Activated CD8-positive, alpha-beta T cell treated with anti-CD3 and anti-CD28 coated beads, Interleukin-2, amount 10 ng/mL, durations not matched to agents 7 days and 5 days (primary cell): ENCODE data around the gene CD274. TPM values are rescaled to one million over a fixed set of nuclear protein-coding genes. Genes with fewer than 3 reads are reported as not detected.
"Not testable (repeated sequence)": the region's sequence is repeated elsewhere in the genome, so short reads cannot be mapped to it uniquely, and the experiment has no call there.

Experiments used
- ATAC-seq: fragments of 150-1000 bp; cut with Tn5 transposase; one replicate; pipeline ENCODE4 v1.10.0; 2021; ENCODE audit warnings: moderate library complexity
- CTCF ChIA-PET: fragments of 350-600 bp; sonication (Branson Sonifier 250); formaldehyde crosslinking; loops from one replicate; lab custom pipeline; 2021; ENCODE audit warnings: antibody characterized with exemption; lab: Charles Lee
- POLR2A ChIA-PET: fragments of 350-600 bp; sonication (Branson Sonifier 250); formaldehyde crosslinking; loops from one replicate; lab custom pipeline; 2021; ENCODE audit warnings: antibody characterized with exemption; lab: Charles Lee
- DNase-seq: peaks from one replicate; pipeline ENCODE4 v3.0.0-alpha.2; 2020
- H3K27ac Mint-ChIP-seq: one replicate; pipeline ENCODE4 v1.8.0; 2021; ENCODE audit warnings: mild to moderate bottlenecking, mixed read lengths
- H3K27me3 Mint-ChIP-seq: one replicate; pipeline ENCODE4 v1.8.0; 2021; ENCODE audit warnings: low read depth, mixed read lengths
- H3K36me3 Mint-ChIP-seq: one replicate; pipeline ENCODE4 v1.8.0; 2021; ENCODE audit warnings: low read depth, mixed read lengths
- H3K4me1 Mint-ChIP-seq: one replicate; pipeline ENCODE4 v1.8.0; 2021; ENCODE audit warnings: low read depth, mixed read lengths
- H3K4me3 Mint-ChIP-seq: one replicate; pipeline ENCODE4 v1.8.0; 2021; ENCODE audit warnings: mild to moderate bottlenecking, mixed read lengths
- H3K9me3 Mint-ChIP-seq: one replicate; pipeline ENCODE4 v1.8.0; 2022; ENCODE audit warnings: mixed read lengths; ENCODE audit not compliant: insufficient read depth
- total RNA-seq, 2 experiments: library from RNA; stranded (reverse); gene quantifications; one replicate each; pipeline ENCODE4 v1.2.3, GENCODE V29; 2021

The CD274 gene
- total RNA-seq, 2 experiments from 2014 or later = 4.0 to 4.9 TPM

DNA sequence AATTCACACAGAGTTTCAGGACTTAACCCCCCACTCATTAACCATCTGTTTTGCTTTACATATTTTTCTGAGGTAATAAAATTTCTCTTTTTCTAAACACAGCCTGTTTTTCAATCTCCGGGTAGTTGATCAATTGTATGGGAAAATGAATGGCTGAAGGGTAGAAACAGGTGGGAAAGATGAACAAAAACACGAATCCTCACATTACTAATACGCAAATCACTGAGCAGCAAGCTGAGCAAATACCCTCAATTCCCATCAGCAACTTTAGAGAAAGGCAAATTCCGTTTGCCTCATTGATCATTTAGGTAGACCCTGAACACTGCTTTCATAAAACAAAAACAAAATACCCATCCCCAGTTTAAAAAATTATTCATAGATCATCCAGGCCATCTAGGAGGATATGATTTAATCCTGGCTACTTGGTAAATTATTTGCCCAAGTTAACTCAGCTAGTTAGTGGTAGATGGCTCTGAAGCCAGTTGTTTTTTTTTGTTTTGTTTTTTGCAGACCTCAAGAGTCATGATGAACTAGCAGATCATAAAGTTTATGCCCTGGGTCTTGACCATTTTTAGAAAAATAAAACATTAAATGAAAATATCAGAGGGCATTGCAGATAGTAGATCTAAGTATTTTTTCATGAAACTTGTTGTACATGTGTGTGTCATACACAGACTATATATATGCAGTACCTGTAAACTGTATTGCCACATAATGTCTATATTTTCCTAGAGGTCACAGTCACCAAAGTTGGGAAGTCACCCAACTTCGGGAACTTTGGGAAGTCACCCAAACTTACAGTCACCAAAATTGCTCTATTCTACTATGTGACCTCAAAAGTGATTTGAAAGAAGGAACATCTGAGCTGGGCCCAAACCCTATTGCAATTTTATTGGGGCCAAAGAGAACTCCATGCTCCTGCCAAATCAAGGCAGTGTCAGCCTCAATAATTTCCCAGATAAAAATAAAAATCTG lies 1.6 kb upstream of the CD274 start:
- DNase-seq (no peak), ATAC-seq (no peak)
- Mint-ChIP-seq H3K4me1 (peaks cover 55% of the 10 kb centered on the region), H3K27ac (peak overlapping the region; percentile 89), H3K9me3 (no peaks in the 10 kb centered on the region), H3K36me3 (peaks cover 3% of the 10 kb centered on the region), H3K4me3 (peak overlapping the region; percentile 82), H3K27me3 (peaks cover 1% of the 10 kb centered on the region)
- ChIA-PET POLR2A (interaction anchor here (0.6 to 2.2 kb wide), 5 partner anchors 9 to 464 kb away, joined by 3 to 26 read pairs (median 9); partner anchors contain the start of genes JAK2, PLGRKT and RIC1), CTCF (interaction anchor here (0.6 to 5.5 kb wide), 17 partner anchors 10 to 690 kb away, joined by 3 to 127 read pairs (median 8); partner anchors contain the start of genes INSL6, PDCD1LG2 and PLGRKT)

DNA sequence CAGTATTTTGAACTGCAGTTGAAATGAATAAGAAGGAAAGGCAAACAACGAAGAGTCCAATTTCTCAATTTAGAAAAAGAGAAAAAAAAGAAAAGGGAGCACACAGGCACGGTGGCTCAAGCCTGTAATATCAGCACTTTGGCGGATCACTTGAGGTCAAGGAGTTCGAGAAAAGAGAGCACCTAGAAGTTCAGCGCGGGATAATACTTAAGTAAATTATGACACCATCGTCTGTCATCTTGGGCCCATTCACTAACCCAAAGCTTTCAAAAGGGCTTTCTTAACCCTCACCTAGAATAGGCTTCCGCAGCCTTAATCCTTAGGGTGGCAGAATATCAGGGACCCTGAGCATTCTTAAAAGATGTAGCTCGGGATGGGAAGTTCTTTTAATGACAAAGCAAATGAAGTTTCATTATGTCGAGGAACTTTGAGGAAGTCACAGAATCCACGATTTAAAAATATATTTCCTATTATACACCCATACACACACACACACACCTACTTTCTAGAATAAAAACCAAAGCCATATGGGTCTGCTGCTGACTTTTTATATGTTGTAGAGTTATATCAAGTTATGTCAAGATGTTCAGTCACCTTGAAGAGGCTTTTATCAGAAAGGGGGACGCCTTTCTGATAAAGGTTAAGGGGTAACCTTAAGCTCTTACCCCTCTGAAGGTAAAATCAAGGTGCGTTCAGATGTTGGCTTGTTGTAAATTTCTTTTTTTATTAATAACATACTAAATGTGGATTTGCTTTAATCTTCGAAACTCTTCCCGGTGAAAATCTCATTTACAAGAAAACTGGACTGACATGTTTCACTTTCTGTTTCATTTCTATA lies 602 bp upstream of the CD274 start:
- ATAC-seq (peak; percentile 5), DNase-seq (no peak)
- ChIA-PET POLR2A (interaction anchor here (0.8 to 2.2 kb wide), 12 partner anchors 10 to 1923 kb away, joined by 3 to 26 read pairs (median 6); partner anchors contain the start of genes JAK2, PLGRKT and RIC1), CTCF (interaction anchor here (0.7 to 5.5 kb wide), 38 partner anchors 8 to 769 kb away, joined by 3 to 127 read pairs (median 5); partner anchors contain the start of genes INSL6, PDCD1LG2, PLGRKT and RIC1)
- H3K9me3 Mint-ChIP-seq = no peaks in the 10 kb centered on the region
- H3K27me3 Mint-ChIP-seq = no peaks in the 10 kb centered on the region
- peak overlapping the region; percentile 89 for H3K27ac Mint-ChIP-seq
- peaks cover 61% of the 10 kb centered on the region for H3K4me1 Mint-ChIP-seq
- H3K36me3 Mint-ChIP-seq = peaks cover 3% of the 10 kb centered on the region
- peak overlapping the region; percentile 82 for H3K4me3 Mint-ChIP-seq

DNA sequence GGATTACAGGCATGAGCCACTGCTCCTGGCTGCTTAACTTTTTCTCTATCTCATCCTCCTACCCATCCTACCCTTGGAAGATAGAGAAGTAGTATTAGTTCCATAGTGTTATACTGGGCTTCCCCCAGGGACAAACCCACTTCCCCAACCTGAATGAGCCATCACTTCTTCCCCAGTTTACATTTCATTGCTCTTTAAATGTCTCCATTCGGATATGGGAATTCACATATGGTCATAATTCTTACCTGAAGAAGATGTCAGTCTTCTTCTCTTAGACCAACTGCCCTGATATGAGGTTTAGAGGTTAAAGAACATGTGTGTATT lies 1.9 kb downstream of the CD274 start:
- ChIA-PET POLR2A (interaction anchor here (0.6 kb wide), 1 partner anchor 132 kb away, joined by 3 read pairs; no protein-coding TSS in a partner anchor), CTCF (interaction anchor here (1.5 kb wide), 1 partner anchor 175 kb away, joined by 3 read pairs; no protein-coding TSS in a partner anchor)
- peak overlapping the region; percentile 33 for H3K27ac Mint-ChIP-seq
- no peak for DNase-seq
- H3K4me1 Mint-ChIP-seq = peaks cover 60% of the 10 kb centered on the region
- no peaks in the 10 kb centered on the region for H3K9me3 Mint-ChIP-seq
- ATAC-seq = no peak
- peak overlapping the region; percentile 6 for H3K4me3 Mint-ChIP-seq
- no peaks in the 10 kb centered on the region for H3K27me3 Mint-ChIP-seq
- H3K36me3 Mint-ChIP-seq = peaks cover 9% of the 10 kb centered on the region

DNA sequence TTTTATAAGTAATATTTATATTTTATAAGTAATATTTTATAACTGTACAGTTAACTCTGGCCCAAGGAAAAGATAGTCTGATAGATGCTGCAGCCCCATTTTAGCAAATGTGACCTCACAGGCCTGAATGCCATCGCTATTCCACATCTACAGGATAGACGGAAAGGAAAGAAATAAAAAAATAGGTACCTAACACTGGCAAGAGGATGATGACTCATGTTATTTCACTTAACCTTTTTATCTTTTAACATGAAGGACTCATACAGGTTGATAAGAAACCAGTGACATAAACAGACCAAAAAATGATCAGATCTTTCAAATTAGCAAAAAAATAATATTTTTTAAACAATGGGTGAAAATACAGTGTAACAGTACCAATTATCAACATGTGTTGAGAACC lies 2.7 kb downstream of the CD274 start:
- DNase-seq = no peak
- POLR2A ChIA-PET = no interaction called here
- Mint-ChIP-seq H3K4me1 (peaks cover 52% of the 10 kb centered on the region), H3K9me3 (no peaks in the 10 kb centered on the region), H3K27ac (no peak overlapping the region), H3K27me3 (no peaks in the 10 kb centered on the region), H3K36me3 (peaks cover 17% of the 10 kb centered on the region), H3K4me3 (no peak overlapping the region)
- no peak for ATAC-seq
- CTCF ChIA-PET = interaction anchor here (1.0 to 1.5 kb wide), 2 partner anchors 135 to 174 kb away, joined by 3 read pairs; no protein-coding TSS in a partner anchor

DNA sequence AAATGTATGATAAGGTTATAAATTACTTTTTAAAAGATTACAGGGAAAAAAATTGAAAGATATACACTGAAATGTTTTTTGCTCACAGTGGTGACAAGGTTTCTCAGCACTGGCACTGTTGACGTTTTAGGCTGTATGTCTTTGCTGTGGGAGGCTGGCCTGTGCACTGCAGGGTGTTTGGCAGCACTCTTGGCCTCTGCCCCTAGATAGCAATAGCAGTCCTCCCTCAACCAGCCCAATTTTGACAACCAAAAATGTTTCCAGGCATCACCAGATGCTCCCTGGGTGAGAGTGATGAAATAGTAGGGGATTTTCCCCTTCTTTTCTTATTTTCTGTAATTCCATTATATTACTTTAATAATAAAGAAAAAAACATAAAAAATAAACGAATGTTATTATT lies 3.3 kb downstream of the CD274 start:
- H3K27me3 Mint-ChIP-seq = no peaks in the 10 kb centered on the region
- H3K36me3 Mint-ChIP-seq = peaks cover 24% of the 10 kb centered on the region
- H3K4me3 Mint-ChIP-seq = no peak overlapping the region
- H3K27ac Mint-ChIP-seq = no peak overlapping the region
- H3K9me3 Mint-ChIP-seq = no peaks in the 10 kb centered on the region
- POLR2A ChIA-PET = no interaction called here
- peaks cover 50% of the 10 kb centered on the region for H3K4me1 Mint-ChIP-seq
- no peak for ATAC-seq
- DNase-seq = no peak
- CTCF ChIA-PET = interaction anchor here (1.0 kb wide), 1 partner anchor 134 kb away, joined by 3 read pairs; no protein-coding TSS in a partner anchor

DNA sequence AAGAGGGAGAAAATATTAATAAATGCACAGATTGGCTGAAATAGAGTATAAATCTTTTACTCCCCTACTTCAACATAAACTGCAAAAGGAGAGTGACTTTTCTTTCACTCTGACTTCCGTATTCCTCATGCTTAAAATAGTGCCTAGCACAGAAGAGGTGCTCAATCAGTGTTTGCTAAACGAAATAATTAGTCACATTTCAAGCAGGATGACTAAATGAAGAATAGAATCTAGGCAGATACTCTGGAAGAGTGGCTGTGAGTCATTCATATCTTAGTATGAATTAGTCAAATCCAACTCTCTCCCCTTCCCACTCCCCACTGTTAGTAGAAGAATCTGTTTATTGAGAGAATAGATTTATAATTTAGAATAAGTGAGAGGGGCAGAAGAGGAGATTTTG lies 4.8 kb downstream of the CD274 start:
- no peaks in the 10 kb centered on the region for H3K9me3 Mint-ChIP-seq
- H3K27ac Mint-ChIP-seq = no peak overlapping the region
- POLR2A ChIA-PET = no interaction called here
- DNase-seq (no peak), ATAC-seq (no peak)
- CTCF ChIA-PET = interaction anchor here (0.8 to 1.0 kb wide), 2 partner anchors 134 to 145 kb away, joined by 3 read pairs; no protein-coding TSS in a partner anchor
- peaks cover 57% of the 10 kb centered on the region for H3K4me1 Mint-ChIP-seq
- H3K4me3 Mint-ChIP-seq = no peak overlapping the region
- H3K27me3 Mint-ChIP-seq = no peaks in the 10 kb centered on the region
- peaks cover 34% of the 10 kb centered on the region for H3K36me3 Mint-ChIP-seq

DNA sequence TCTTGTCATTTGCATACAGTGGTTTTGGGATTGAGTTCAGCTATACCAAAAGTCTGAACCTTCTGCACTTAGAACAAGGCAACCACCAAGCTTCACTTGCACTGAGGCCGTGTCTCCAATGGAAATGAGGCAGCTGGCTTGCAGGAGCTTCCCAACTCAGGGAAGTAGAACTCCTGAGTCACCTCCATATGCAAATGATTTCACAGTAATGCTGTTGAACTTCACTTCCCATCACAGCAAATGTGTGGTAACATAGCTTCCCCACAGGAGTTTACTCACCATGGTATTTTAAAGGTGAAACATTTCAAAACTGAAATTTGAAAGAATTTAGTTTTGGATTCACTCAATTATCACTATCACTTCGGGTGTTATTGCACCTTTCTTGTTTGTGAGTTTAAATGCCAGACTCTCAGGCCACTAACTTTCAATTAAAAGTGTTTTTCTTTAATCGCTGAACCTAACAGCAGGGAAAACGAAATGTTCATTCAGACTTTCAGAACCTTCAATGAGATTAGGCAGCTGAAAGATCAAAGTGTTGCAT lies 9.0 kb downstream of the CD274 start:
- DNase-seq = no peak
- H3K27ac Mint-ChIP-seq = peak overlapping the region; percentile 3
- ChIA-PET CTCF (interaction anchor here (1.2 to 2.6 kb wide), 5 partner anchors 9 to 273 kb away, joined by 3 to 22 read pairs (median 4); partner anchors contain the start of genes CD274 and INSL6), POLR2A (interaction anchor here (0.9 to 1.4 kb wide), 2 partner anchors 9 to 51 kb away, joined by 3 to 6 read pairs; partner anchors contain the start of genes CD274 and PDCD1LG2)
- H3K27me3 Mint-ChIP-seq = no peaks in the 10 kb centered on the region
- peaks cover 49% of the 10 kb centered on the region for H3K36me3 Mint-ChIP-seq
- no peaks in the 10 kb centered on the region for H3K9me3 Mint-ChIP-seq
- peaks cover 35% of the 10 kb centered on the region for H3K4me1 Mint-ChIP-seq
- H3K4me3 Mint-ChIP-seq = no peak overlapping the region
- ATAC-seq = peak; percentile 47

DNA sequence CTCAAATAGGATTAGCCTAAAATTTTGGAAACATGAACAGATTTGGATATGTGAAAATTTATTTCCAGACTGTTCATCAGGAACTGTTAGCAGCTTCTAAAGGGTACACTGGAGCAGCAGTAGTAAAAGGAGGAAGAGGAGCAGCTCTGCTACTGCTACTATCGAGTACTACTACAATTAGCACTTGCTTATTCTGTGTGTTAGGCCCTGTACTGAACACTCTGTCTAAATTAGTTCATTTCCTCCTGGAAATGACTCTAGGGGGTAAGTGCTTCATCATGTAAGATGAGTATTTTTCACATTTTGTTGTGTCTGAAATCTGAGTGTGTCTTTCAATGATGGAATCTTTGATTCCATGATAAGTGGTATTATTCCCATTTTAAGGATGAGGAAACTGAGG lies 9.8 kb downstream of the CD274 start:
- POLR2A ChIA-PET = interaction anchor here (0.9 to 1.4 kb wide), 2 partner anchors 10 to 50 kb away, joined by 3 to 6 read pairs; partner anchors contain the start of genes CD274 and PDCD1LG2
- no peaks in the 10 kb centered on the region for H3K27me3 Mint-ChIP-seq
- H3K4me1 Mint-ChIP-seq = peaks cover 29% of the 10 kb centered on the region
- ATAC-seq (no peak), DNase-seq (no peak)
- H3K9me3 Mint-ChIP-seq = no peaks in the 10 kb centered on the region
- no peak overlapping the region for H3K27ac Mint-ChIP-seq
- CTCF ChIA-PET = interaction anchor here (1.2 to 2.6 kb wide), 5 partner anchors 10 to 274 kb away, joined by 3 to 22 read pairs (median 4); partner anchors contain the start of genes CD274 and INSL6
- peaks cover 50% of the 10 kb centered on the region for H3K36me3 Mint-ChIP-seq
- H3K4me3 Mint-ChIP-seq = no peak overlapping the region

DNA sequence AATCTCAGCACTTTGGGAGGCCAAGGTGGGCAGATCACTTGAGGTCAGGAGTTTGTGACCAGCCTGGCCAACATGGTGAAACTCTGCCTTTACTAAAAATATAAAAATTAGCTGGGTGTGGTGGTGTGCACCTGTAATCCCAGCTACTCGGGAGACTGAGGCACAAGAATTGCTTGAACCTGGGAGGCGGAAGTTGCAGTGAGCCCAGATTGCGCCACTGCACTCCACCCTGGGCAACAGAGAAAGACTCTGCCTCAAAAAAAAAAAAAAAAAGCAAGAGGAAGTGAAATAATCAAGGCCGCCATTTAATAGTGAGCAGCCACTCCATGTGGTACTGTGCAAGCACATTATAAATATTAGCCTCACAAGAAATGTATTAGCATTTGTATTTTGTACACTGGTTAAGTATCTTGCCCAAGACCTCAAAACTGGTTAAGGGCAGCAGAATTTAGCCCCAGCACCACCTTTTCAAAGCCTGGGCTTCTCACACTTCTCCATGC lies 14.5 kb downstream of the CD274 start:
- H3K27me3 Mint-ChIP-seq, H3K27ac Mint-ChIP-seq, H3K9me3 Mint-ChIP-seq, DNase-seq, H3K4me1 Mint-ChIP-seq, ATAC-seq, H3K4me3 Mint-ChIP-seq: not testable (repeated sequence)
- POLR2A ChIA-PET = interaction anchor here (1.1 kb wide), 1 partner anchor 46 kb away, joined by 3 read pairs; the partner anchor contains the start of gene PDCD1LG2
- peaks cover 35% of the 10 kb centered on the region for H3K36me3 Mint-ChIP-seq
- CTCF ChIA-PET = interaction anchor here (1.0 to 1.1 kb wide), 2 partner anchors 15 to 27 kb away, joined by 3 to 4 read pairs; partner anchors contain the start of genes CD274 and PLGRKT

DNA sequence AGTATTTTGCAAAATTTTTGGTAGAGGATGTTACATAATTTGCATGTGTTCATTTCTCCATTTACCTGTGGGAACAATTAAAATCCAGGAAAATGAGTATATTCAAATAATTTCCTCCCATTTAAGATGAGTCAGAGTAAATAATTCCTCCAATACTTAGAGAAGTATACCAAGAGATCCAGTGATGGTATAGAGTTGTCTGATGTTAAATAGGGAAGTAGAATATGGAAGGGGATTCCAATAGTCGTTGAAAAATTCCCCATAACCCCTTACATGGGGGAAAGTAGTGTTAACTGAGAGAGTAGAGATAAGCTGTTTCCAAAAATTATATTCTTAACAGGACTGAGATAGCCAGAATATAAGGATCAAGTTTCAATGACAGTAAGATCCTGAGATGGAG lies 15.7 kb downstream of the CD274 start:
- no peaks in the 10 kb centered on the region for H3K27me3 Mint-ChIP-seq
- H3K4me3 Mint-ChIP-seq = no peak overlapping the region
- DNase-seq (no peak), ATAC-seq (no peak)
- peaks cover 32% of the 10 kb centered on the region for H3K36me3 Mint-ChIP-seq
- CTCF ChIA-PET = interaction anchor here (1.2 to 1.7 kb wide), 2 partner anchors 123 to 134 kb away, joined by 4 to 7 read pairs; no protein-coding TSS in a partner anchor
- H3K4me1 Mint-ChIP-seq = no peaks in the 10 kb centered on the region
- POLR2A ChIA-PET = no interaction called here
- no peak overlapping the region for H3K27ac Mint-ChIP-seq
- no peaks in the 10 kb centered on the region for H3K9me3 Mint-ChIP-seq
